NCI-H2227 (cell line): ENCODE results near the gene PDZRN4.

Experiments used
- DNase-seq: peaks from one replicate; lab custom pipeline; 2025; ENCODE audit not compliant: unreplicated experiment; lab: John Stamatoyannopoulos, UW

Gene PDZRN4

GRCh38 chr12:41348198-41348597 is 160.1 kb downstream of the PDZRN4 start:
- no peak for DNase-seq

GRCh38 chr12:41356181-41356580 is 168.1 kb downstream of the PDZRN4 start:
- no peak for DNase-seq

- DNase-seq = no peak
Measured at GRCh38 chr12:41361738-41362137, 173.6 kb downstream of the PDZRN4 start.

- no peak for DNase-seq
Measured at GRCh38 chr12:41362510-41362909, 174.4 kb downstream of the PDZRN4 start.

GRCh38 chr12:41362931-41363330 is 174.8 kb downstream of the PDZRN4 start:
- DNase-seq = no peak

- no peak for DNase-seq
Measured at GRCh38 chr12:41364211-41364610, 176.1 kb downstream of the PDZRN4 start.

GRCh38 chr12:41365653-41366171 is 177.6 kb downstream of the PDZRN4 start:
- no peak for DNase-seq

- no peak for DNase-seq
Measured at GRCh38 chr12:41367726-41368405, 179.7 kb downstream of the PDZRN4 start.

GRCh38 chr12:41380878-41381277 is 192.8 kb downstream of the PDZRN4 start:
- no peak for DNase-seq

GRCh38 chr12:41402801-41403200 is 214.7 kb downstream of the PDZRN4 start:
- DNase-seq = no peak

- DNase-seq = no peak
Measured at GRCh38 chr12:41407232-41407799, 219.2 kb downstream of the PDZRN4 start.

GRCh38 chr12:41409628-41410027 is 221.5 kb downstream of the PDZRN4 start:
- DNase-seq = no peak

GRCh38 chr12:41418586-41418985 is 230.5 kb downstream of the PDZRN4 start:
- no peak for DNase-seq

- no peak for DNase-seq
Measured at GRCh38 chr12:41419131-41419893, 231.2 kb downstream of the PDZRN4 start.

- no peak for DNase-seq
Measured at GRCh38 chr12:41424651-41425050, 236.5 kb downstream of the PDZRN4 start.

- DNase-seq = no peak
Measured at GRCh38 chr12:41433460-41433859, 245.3 kb downstream of the PDZRN4 start.

- no peak for DNase-seq
Measured at GRCh38 chr12:41436076-41436475, 248.0 kb downstream of the PDZRN4 start.

GRCh38 chr12:41437563-41437962 is 249.4 kb downstream of the PDZRN4 start:
- no peak for DNase-seq

GRCh38 chr12:41438854-41439541 is 250.9 kb downstream of the PDZRN4 start:
- no peak for DNase-seq

GRCh38 chr12:41439801-41440200 is 251.7 kb downstream of the PDZRN4 start:
- no peak for DNase-seq

GRCh38 chr12:41441180-41441579 is 253.1 kb downstream of the PDZRN4 start:
- DNase-seq = no peak
